Measurements from ENCODE around the gene FZD10.

- TF ChIP-seq CTCF (IDR thresholded peaks at IDR 0.05) (no peak), POLR2A (IDR thresholded peaks at IDR 0.05) (no peak)
Observed at GRCh38 chr12:130164936-130165335, 2.7 kb downstream of the FZD10 start.

Data from thyroid gland (tissue), 4 donors.